HT1080 (cell line): ENCODE data around the gene OPTN. TPM values are rescaled to one million over a fixed set of nuclear protein-coding genes. Genes with fewer than 3 reads are reported as not detected.
"Not testable (repeated sequence)": the region's sequence is repeated elsewhere in the genome, so short reads cannot be mapped to it uniquely, and the experiment has no call there.

ENCODE experiments used
- DNase-seq: peaks from one replicate; pipeline ENCODE4 v3.0.0-alpha.2; 2015; ENCODE audit warnings: low read depth
- polyA plus RNA-seq, 2 experiments: library from polyadenylated mRNA; depleted of rRNA; stranded (reverse); fragments of >200 nt; gene quantifications; 2 replicates each; pipeline ENCODE4 v1.2.3, GENCODE V29; 2015
- total RNA-seq: library from RNA; depleted of rRNA; stranded (reverse); fragments of >200 nt; shearing (Covaris generic); gene quantifications from 2 replicates; pipeline ENCODE4 v1.2.3, GENCODE V29; 2014; rRNA removed

Gene OPTN
- total RNA-seq: 17.5 and 24.3 TPM in 2 replicates
- 16.4 and 21.1 TPM in 2 replicates for polyA plus RNA-seq (2015; cell fraction: cytosol; rRNA removed)
- polyA plus RNA-seq (2015; cell fraction: nucleus; rRNA removed): 11.3 and 15.8 TPM in 2 replicates

- DNase-seq: peak; percentile 77
Observed at GRCh38 chr10:13099666-13100348, at the start of gene OPTN. OPTN (plus strand) TSS chr10:13100163; CDS start chr10:13109123, 8,960 bp downstream.

DNA sequence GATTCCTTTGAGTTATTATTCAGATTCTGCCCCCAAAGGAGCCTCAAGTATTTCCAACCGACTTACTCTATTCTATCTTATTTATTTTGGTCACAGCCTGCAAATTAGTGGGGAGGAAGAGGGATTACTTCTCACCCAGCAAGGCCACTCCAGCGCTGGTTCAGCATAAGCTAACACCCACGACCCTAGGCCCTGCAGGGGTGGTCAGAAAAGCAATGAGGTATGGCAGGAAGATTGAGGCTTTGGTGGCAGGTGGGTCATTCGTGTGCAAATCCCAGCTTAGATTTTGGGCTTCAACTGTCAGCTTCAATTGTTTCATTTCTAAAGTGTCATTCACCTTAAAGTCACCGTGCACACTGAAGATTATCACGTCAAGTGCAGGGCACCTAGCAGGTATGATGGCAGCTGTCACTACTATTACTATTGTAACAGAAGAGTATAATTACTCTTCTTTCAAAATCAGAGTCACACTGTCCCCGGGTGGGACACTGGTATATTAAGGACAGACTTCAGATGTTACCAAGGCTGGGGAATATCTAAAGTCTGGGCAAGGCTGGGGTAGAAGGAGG is 48.8 kb upstream of the OPTN start:
- DNase-seq: no peak

DNA sequence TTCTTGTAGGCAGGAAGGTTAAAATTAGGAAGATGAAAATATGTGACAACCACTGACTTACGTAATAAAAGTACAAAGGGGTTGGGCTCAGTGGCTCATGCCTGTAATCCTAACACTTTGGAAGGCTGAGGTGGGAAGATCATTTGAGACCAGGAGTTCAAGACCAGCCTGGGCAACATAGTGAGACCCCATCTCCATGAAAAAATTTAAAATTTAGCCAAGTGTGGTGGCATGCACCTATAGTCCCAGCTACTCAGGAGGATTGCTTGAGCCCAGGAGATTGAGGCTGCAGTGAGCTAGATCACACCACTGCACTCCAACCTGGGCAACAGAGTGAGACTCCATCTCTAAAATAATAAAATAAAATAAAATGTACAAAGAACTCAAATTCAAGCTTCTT is 46.8 kb upstream of the OPTN start:
- not testable (repeated sequence) for DNase-seq

GRCh38 chr10:13053794-13054462 is 46.0 kb upstream of the OPTN start:
- no peak for DNase-seq

DNA sequence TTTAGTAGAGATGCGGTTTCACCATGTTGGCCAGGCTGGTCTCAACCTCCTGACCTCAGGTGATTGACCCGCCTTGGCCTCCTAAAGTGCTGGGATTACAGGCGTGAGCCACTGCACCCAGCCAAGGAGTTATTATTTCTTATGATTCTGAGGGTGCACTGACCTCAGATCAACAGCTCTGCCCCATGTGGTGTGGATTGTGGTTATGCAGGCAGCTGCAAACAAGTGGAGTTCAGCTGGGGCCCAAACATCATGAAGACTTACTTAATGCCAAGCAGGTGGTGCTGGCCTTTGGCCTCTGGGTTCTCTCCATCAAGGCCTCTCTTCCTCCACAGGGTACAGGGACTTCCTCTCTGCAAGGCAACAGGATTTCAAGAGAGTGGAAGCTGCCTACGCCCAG is 45.1 kb upstream of the OPTN start:
- DNase-seq: no peak

DNA sequence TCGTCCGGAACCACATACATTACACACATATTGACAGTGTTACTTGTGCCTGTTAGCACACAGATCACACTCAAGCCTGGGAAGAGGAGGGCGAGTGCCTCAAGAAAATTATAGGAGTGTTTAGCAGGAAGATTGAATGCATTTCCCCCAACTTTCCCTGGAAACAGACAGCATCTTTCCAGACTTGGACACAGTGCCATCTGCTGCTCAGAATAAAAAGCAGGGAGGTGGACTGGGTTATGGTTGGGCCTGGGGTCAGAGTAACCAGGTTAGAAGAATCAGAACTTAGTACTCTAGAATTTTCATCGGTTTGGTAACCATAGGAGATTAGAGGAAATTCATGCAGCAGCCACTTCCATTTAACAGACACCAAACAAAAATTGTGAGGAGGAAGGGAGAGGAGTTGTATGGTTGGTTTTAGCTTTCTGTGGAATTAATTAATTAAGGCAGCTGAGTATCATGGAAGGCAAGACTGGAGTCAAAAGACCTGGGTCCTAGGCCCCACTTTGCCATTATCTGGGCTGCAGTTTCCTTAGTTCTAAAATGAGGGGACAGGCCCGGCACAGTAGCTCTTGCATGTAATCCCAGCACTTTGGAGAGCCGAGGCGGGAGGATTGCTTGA is 43.4 kb upstream of the OPTN start:
- no peak for DNase-seq

- DNase-seq: peak; percentile 71
Observed at GRCh38 chr10:13062803-13063202, 37.2 kb upstream of the OPTN start.

DNA sequence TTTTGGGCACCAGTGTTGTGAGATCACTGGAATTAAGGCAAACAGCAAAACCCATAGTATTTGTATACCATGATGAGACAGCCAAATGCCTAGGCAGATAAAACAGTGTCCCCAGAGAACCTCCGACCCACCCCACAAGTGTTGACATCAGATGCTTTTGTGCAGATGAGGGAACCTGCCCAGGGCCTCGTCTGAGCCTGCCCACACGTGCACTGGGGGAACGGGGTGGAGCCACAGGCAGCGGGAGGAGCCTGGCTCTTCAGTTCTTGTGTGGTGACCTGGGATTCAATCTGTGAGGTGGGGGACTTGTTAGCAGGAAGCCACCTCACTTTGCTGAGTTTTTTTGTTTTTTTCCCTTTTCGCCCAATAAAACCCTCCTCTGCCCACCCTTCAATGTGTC is 33.4 kb upstream of the OPTN start:
- DNase-seq: no peak

GRCh38 chr10:13067431-13067830 is 32.5 kb upstream of the OPTN start:
- DNase-seq: no peak

GRCh38 chr10:13068071-13068470 is 31.9 kb upstream of the OPTN start:
- DNase-seq: no peak

DNA sequence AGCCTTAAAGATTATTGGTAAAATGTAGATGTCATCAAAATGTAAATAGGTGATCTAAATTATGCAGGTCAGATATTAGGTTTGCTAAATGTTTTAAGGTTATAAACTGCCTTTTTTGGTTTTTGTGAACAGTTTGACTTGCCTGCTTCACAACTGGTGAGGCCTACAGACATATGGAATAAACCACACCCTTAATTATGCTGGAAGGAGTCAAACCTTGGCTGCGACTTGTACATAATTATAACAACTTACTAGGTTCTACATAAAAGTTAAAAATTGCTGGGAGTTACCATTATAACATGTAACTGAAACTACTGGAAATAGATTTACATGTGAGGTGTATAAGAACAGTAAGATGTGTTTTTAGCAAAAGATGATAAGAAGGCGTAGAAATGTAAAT is 31.5 kb upstream of the OPTN start:
- no peak for DNase-seq

GRCh38 chr10:13072339-13072738 is 27.6 kb upstream of the OPTN start:
- no peak for DNase-seq

DNA sequence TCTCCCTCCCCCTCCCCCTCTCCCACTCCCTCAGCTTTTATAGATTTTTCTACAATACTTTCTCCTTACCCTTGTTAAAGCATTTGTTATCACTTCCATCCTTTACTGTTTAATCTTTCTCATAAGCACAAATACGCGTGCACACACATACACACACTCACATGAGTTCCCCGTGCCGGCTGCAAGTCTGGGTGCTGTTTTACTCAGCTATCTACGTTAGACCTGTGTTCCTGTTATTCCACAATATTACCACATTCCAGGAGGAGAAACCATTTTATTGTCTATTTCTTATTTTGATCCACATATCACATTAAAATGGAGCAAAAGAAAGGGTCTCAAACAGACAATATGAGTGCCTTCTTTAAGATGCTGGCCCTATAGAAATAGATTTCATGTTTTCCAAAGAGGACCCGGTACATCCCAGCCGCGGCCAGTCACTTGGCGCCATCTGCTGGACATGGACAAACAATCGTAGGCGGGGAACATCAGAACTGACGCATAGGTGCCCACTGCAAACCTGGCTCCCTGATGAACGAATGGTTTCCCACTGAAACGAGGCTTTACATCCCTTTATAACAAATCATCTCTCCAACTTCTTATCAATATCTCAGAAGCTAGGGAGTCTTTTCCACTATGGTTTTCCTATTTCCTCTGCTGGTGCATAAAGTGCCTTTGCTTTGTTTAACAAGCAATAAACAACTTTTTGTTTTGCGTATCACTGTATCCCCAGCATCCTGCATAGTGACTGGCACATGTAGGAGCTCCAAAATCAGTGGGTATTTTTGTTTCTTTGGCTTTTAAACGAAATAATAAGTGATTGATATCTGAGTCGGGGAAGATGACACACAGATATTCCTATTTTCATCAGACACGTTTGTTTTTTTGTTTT is 25.2 kb upstream of the OPTN start:
- DNase-seq: peak; percentile 65

DNA sequence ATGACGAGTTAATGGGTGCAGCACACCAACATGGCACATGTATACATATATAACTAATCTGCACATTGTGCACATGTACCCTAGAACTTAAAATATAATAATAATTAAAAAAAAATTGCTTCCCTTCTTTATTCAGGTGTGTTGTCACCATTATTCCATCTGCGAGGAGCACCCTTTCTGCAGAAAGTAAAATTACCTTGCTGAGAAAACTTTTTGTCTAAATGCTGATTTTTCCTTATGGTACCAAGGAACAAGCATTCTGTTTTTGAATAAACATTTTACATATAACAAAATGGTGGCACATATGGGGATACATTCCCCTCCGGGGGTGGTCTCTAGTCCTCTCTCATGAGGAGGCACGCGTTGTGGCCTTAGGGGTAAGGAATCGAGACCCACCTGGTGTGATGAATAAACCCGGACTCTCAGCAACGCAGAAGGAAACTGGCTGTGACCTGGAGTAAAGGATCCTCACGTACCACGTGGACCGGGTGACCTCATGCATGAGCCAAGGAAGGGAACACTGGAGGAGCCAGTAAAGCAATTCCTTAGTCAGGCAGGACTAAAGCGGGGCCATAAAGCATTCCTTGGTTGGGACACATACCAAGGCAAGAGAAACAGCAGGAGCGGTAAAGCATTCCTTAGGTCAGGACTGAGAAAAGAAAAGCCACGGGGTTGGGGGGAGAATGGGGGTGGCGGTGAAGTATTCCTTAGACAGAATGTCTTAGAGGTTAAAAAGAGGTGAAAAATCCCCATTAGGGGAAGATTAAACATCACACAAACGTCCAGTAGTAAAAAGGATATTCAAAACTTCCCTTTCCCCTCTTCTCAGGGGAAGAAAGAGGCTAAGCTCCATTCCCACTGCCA is 20.8 kb upstream of the OPTN start:
- peak; percentile 36 for DNase-seq

- no peak for DNase-seq
Observed at GRCh38 chr10:13079776-13080050, 20.2 kb upstream of the OPTN start.

DNA sequence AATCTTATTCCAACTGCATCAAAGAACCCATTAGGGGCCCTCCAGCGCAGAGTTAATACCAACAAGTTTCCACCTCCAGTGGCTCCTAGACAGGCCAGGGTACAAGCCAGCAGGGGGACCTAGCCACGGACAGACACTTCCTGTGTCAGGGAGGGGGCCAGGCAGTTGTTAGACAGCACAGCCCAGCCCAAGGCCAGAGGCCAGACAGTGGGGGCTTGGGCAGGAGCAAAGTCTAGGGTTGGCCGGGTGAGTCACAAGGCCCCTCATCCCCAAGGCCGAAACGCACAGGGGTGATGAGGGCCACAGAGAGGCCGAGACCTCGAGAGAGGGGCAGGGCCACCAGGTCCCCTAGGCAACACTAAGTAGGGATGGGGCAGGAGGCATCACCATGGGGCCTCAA is 19.3 kb upstream of the OPTN start:
- DNase-seq: no peak

GRCh38 chr10:13083700-13084099 is 16.3 kb upstream of the OPTN start:
- not testable (repeated sequence) for DNase-seq

- DNase-seq: no peak
Observed at GRCh38 chr10:13086056-13086455, 13.9 kb upstream of the OPTN start.

GRCh38 chr10:13087601-13087985 is 12.4 kb upstream of the OPTN start:
- DNase-seq: no peak

GRCh38 chr10:13087986-13088618 is 11.9 kb upstream of the OPTN start:
- peak; percentile 50 for DNase-seq
